SU-DHL-6 (cell line): ENCODE measurements around the gene MAN2B1.

Experiments
- CTCF ChIP-seq: fragments of 200-600 bp; sonication (generic); IDR thresholded peaks from one replicate; pipeline ENCODE4 v1.5.1; 2017; ENCODE audit warnings: antibody characterized with exemption, mild to moderate bottlenecking, low read length, moderate library complexity; ENCODE audit not compliant: insufficient read depth, poor library complexity, severe bottlenecking
- EZH2phosphoT487 ChIP-seq: fragments of 200-600 bp; sonication (generic), shearing (Covaris generic); conservative IDR thresholded peaks from 2 replicates; pipeline ENCODE4 v1.6.1; 2018; ENCODE audit warnings: mild to moderate bottlenecking, antibody characterized with exemption, low read length, moderate library complexity, mixed read lengths

DNA sequence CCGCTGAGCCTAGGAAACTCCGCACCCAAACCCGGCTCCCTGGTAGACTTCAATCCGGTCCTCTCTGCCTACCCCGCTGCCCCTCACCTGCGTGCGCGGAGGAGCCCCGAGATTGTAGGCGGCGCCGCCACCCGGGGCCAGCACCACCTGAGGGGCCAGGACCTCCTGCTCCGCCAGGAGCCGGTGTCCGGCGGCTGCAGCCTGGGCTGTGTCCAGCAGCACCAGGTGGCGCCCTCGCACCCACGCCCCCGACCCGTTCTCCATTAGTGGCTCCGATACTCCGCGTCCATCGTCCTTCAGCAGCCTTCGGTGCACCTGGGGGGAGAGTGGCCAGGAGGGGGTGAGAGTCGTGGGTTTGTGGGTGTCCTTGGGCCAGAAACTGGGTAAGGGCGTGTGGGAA lies 18.5 kb downstream of the MAN2B1 start:
- TF ChIP-seq CTCF (no peak), EZH2phosphoT487 (no peak)
